Measurements from ENCODE around the gene ERAS.

GRCh38 chrX:48806081-48806480, 20.2 kb upstream of the ERAS start:
- TF ChIP-seq EZH2 (IDR thresholded peaks at IDR 0.05; ENCODE audit: borderline replicate concordance, low read depth, low read length, severe bottlenecking) (no peak), CTCF (IDR thresholded peaks at IDR 0.05; ENCODE audit: borderline replicate concordance, extremely low read depth, low read length, poor library complexity, severe bottlenecking) (no peak)
